ENCODE data around the gene CEP20.
A peak's percentile ranks its signal among the peaks of the same experiment; 100 is the strongest.
"Not testable (repeated sequence)": the region's sequence is repeated elsewhere in the genome, so short reads cannot be mapped to it uniquely, and the experiment has no call there.

CEP20 gene

GRCh38 chr16:15888072-15888976, at the start of gene CEP20:
TSS of gene CEP20 (minus strand) at chr16:15888603. CDS start at chr16:15888585, 18 bp downstream.
- TF ChIP-seq, protein P1, sequence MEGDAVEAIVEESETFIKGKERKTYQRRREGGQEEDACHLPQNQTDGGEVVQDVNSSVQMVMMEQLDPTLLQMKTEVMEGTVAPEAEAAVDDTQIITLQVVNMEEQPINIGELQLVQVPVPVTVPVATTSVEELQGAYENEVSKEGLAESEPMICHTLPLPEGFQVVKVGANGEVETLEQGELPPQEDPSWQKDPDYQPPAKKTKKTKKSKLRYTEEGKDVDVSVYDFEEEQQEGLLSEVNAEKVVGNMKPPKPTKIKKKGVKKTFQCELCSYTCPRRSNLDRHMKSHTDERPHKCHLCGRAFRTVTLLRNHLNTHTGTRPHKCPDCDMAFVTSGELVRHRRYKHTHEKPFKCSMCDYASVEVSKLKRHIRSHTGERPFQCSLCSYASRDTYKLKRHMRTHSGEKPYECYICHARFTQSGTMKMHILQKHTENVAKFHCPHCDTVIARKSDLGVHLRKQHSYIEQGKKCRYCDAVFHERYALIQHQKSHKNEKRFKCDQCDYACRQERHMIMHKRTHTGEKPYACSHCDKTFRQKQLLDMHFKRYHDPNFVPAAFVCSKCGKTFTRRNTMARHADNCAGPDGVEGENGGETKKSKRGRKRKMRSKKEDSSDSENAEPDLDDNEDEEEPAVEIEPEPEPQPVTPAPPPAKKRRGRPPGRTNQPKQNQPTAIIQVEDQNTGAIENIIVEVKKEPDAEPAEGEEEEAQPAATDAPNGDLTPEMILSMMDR (conservative IDR thresholded peaks at IDR 0.05; ENCODE audit: low read length) = no peak
- peak within 1 kb of the TSS; percentile 92 for H3K4me3 ChIP-seq (ENCODE audit: low read length)
- peak; percentile 98 for DNase-seq (ENCODE audit: low read depth)

DNA sequence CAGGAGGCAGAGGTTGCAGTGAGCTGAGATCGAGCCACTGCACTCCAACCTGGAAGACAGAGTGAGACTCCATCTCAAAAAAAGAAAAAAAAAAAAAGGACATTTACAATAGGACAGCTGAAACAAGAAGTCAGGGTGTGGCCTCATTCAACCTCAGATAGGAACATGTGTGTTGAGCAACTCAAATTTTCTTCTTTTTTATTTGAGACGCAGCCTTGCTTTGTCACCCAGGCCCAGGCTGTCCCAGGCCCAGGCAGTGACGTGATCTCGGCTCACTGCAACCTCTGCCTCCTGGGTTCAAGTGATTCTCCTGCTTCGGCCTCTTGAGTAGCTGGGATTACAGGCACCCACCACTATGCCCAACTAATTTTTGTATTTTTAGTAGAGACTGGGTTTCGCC, 48.4 kb upstream of the CEP20 start:
- H3K4me3 ChIP-seq (ENCODE audit: low read length); DNase-seq (ENCODE audit: low read depth): not testable (repeated sequence)

- H3K4me3 ChIP-seq (ENCODE audit: low read length) = no peak overlapping the region
- TF ChIP-seq, protein P1 (conservative IDR thresholded peaks at IDR 0.05; ENCODE audit: low read length) = no peak
- DNase-seq (ENCODE audit: low read depth) = no peak
Observed at GRCh38 chr16:15934991-15935390, 46.6 kb upstream of the CEP20 start.

DNA sequence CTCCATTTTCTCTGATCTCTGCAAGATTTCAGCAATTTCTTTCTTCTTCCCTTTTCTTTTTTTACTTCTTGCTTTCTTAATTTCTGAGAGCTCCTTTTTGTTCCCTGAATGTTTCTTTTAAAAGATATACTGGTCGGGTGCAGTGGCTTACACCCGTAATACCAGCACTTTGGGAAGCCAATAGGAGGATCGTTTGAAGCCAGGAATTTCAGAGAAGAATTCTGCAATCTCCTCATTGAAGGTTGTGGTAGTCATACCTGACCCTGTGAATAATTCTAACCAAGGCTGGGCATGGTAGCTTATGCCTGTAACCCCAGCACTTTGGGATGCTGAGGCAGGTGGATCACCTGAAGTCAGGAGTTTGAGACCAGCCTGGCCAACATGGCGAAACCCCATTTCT, 45.4 kb upstream of the CEP20 start:
- H3K4me3 ChIP-seq (ENCODE audit: low read length) = no peak overlapping the region
- TF ChIP-seq, protein P1 (conservative IDR thresholded peaks at IDR 0.05; ENCODE audit: low read length) = no peak
- no peak for DNase-seq (ENCODE audit: low read depth)

- TF ChIP-seq, protein P1 (conservative IDR thresholded peaks at IDR 0.05; ENCODE audit: low read length) = no peak
- DNase-seq (ENCODE audit: low read depth) = no peak
- H3K4me3 ChIP-seq (ENCODE audit: low read length) = no peak overlapping the region
Observed at GRCh38 chr16:15932939-15933338, 44.5 kb upstream of the CEP20 start.

- TF ChIP-seq, protein P1 (conservative IDR thresholded peaks at IDR 0.05; ENCODE audit: low read length) = no peak
- DNase-seq (ENCODE audit: low read depth) = no peak
- H3K4me3 ChIP-seq (ENCODE audit: low read length) = no peak overlapping the region
Observed at GRCh38 chr16:15928261-15929104, 40.1 kb upstream of the CEP20 start.

- no peak overlapping the region for H3K4me3 ChIP-seq (ENCODE audit: low read length)
- no peak for DNase-seq (ENCODE audit: low read depth)
- TF ChIP-seq, protein P1 (conservative IDR thresholded peaks at IDR 0.05; ENCODE audit: low read length) = no peak
Observed at GRCh38 chr16:15925631-15926030, 37.2 kb upstream of the CEP20 start.
